Common myeloid progenitor, CD34-positive (primary cell): ENCODE measurements around the gene UCN2.
A peak's percentile ranks its signal among the peaks of the same experiment; 100 is the strongest.

Source experiments
- CTCF ChIA-PET: fragments of 350-600 bp; sonication (Branson Sonifier 250); formaldehyde crosslinking; loops from one replicate; lab custom pipeline; 2021; ENCODE audit warnings: antibody characterized with exemption; lab: Charles Lee
- POLR2A ChIA-PET: fragments of 350-600 bp; sonication (Branson Sonifier 250); formaldehyde crosslinking; loops from one replicate; lab custom pipeline; 2021; ENCODE audit warnings: antibody characterized with exemption; lab: Charles Lee
- DNase-seq, 3 donors: peaks; one replicate each; pipeline versions ENCODE4 v3.0.0 to v3.0.0-alpha.2; 2013
- H3K27ac ChIP-seq, 2 experiments: 1 replicate in 1 of 2; 2 replicates in 1 of 2; pipeline ENCODE4 v1.7.0; 2013; ENCODE audit warnings: inconsistent platforms in 2 of 2, low read length in 2 of 2, mild to moderate bottlenecking in 2 of 2, low read depth in 1 of 2, moderate library complexity in 1 of 2; ENCODE audit not compliant: severe bottlenecking in 2 of 2, insufficient read depth in 1 of 2, poor library complexity in 1 of 2
- H3K27me3 ChIP-seq, 5 experiments: replicated peaks in 2 of 5; 1 replicate in 3 of 5; 2 replicates in 2 of 5; pipeline versions ENCODE4 v1.6.1 to v1.7.0; 2013; ENCODE audit warnings: low read length in 4 of 5, mild to moderate bottlenecking in 2 of 5, moderate library complexity in 2 of 5, inconsistent platforms in 1 of 5; ENCODE audit not compliant: insufficient read depth in 5 of 5, control insufficient read depth in 4 of 5
- H3K36me3 ChIP-seq, 4 experiments: 1 replicate in 2 of 4; 2 replicates in 2 of 4; pipeline versions ENCODE4 v1.6.1 to v1.7.0; 2013; ENCODE audit warnings: low read length in 3 of 4, control low read depth in 1 of 4, mild to moderate bottlenecking in 1 of 4; ENCODE audit not compliant: control insufficient read depth in 4 of 4, insufficient read depth in 4 of 4
- H3K4me1 ChIP-seq, 4 experiments: 1 replicate in 3 of 4; 2 replicates in 1 of 4; pipeline versions ENCODE4 v1.6.1 to v1.7.1; 2013; ENCODE audit warnings: low read length in 3 of 4, mild to moderate bottlenecking in 3 of 4, control low read depth in 1 of 4, inconsistent platforms in 1 of 4, moderate library complexity in 1 of 4; ENCODE audit not compliant: control insufficient read depth in 4 of 4, insufficient read depth in 4 of 4; ENCODE audit errors: control extremely low read depth in 1 of 4
- H3K4me3 ChIP-seq, 7 experiments: 1 replicate in 4 of 7; 2 replicates in 3 of 7; pipeline versions ENCODE4 v1.5.1 to v1.7.0; 2013; ENCODE audit warnings: mild to moderate bottlenecking in 7 of 7, low read length in 6 of 7, moderate library complexity in 6 of 7, inconsistent platforms in 2 of 7, low read depth in 2 of 7, control low read depth in 1 of 7; ENCODE audit not compliant: insufficient read depth in 4 of 7, control insufficient read depth in 1 of 7; ENCODE audit errors: extremely low read depth in 1 of 7
- H3K9me3 ChIP-seq, 5 experiments: 1 replicate in 4 of 5; 2 replicates in 1 of 5; pipeline versions ENCODE4 v1.6.1 to v1.7.1; 2013; ENCODE audit warnings: low read length in 4 of 5, mild to moderate bottlenecking in 2 of 5, inconsistent platforms in 1 of 5, low read depth in 1 of 5, moderate library complexity in 1 of 5; ENCODE audit not compliant: control insufficient read depth in 4 of 5, insufficient read depth in 2 of 5; ENCODE audit errors: control extremely low read depth in 1 of 5
- WGBS: methylation state at CpG from one replicate; pipeline ENCODE4 v1.1.5; 2013; ENCODE audit not compliant: insufficient coverage; 5-methylcytosine and 5-hydroxymethylcytosine counted together

The UCN2 gene

GRCh38 chr3:48567500-48567899, 3.9 kb upstream of the UCN2 start:
- H3K27ac ChIP-seq: no peak overlapping the region
- no peak for DNase-seq
- no peaks in the 10 kb centered on the region for H3K27me3 ChIP-seq
- WGBS: 89% methylated on average over 6 of the region's 11 CpGs
- no peak overlapping the region for H3K4me3 ChIP-seq
- H3K9me3 ChIP-seq: no peaks in the 10 kb centered on the region
- ChIA-PET CTCF (no interaction called here), POLR2A (no interaction called here)
- H3K36me3 ChIP-seq: no peaks in the 10 kb centered on the region
- peaks cover 0 to 16% (median 4%) of the 10 kb centered on the region in 4 experiments for H3K4me1 ChIP-seq

- H3K27me3 ChIP-seq: no peaks in the 10 kb centered on the region
- no peak overlapping the region for H3K4me3 ChIP-seq
- no peaks in the 10 kb centered on the region for H3K9me3 ChIP-seq
- 97% methylated on average over 4 of the region's 5 CpGs for WGBS
- ChIA-PET CTCF (no interaction called here), POLR2A (no interaction called here)
- peaks cover 0 to 16% (median 4%) of the 10 kb centered on the region in 4 experiments for H3K4me1 ChIP-seq
- DNase-seq: no peak
- no peak overlapping the region for H3K27ac ChIP-seq
- no peaks in the 10 kb centered on the region for H3K36me3 ChIP-seq
Observed at GRCh38 chr3:48567090-48567489, 3.5 kb upstream of the UCN2 start.

- peaks cover 0 to 20% (median 5%) of the 10 kb centered on the region in 4 experiments for H3K4me1 ChIP-seq
- H3K4me3 ChIP-seq: no peak overlapping the region
- POLR2A ChIA-PET: no interaction called here
- H3K27me3 ChIP-seq: no peaks in the 10 kb centered on the region
- no peak overlapping the region for H3K27ac ChIP-seq
- H3K36me3 ChIP-seq: no peaks in the 10 kb centered on the region
- WGBS: 98% methylated on average over 5 of the region's 9 CpGs
- CTCF ChIA-PET: no interaction called here
- no peaks in the 10 kb centered on the region for H3K9me3 ChIP-seq
- no peak for DNase-seq
Observed at GRCh38 chr3:48566401-48566760, 2.8 kb upstream of the UCN2 start.

GRCh38 chr3:48565591-48566400, 2.2 kb upstream of the UCN2 start:
- Histone ChIP-seq H3K27me3 (no peaks in the 10 kb centered on the region), H3K4me1 (peaks cover 0 to 26% (median 10%) of the 10 kb centered on the region in 4 experiments), H3K36me3 (no peaks in the 10 kb centered on the region), H3K27ac (no peak overlapping the region), H3K9me3 (no peaks in the 10 kb centered on the region), H3K4me3 (no peak overlapping the region)
- CTCF ChIA-PET: no interaction called here
- DNase-seq: peak in 2 of 3 donors; percentile 37 to 46
- WGBS: 64% methylated on average over 5 of the region's 7 CpGs
- POLR2A ChIA-PET: interaction anchor here (0.7 kb wide), 1 partner anchor 277 kb away, joined by 3 read pairs; no protein-coding TSS in a partner anchor

GRCh38 chr3:48565186-48565585, 1.6 kb upstream of the UCN2 start:
- H3K36me3 ChIP-seq: no peaks in the 10 kb centered on the region
- no peaks in the 10 kb centered on the region for H3K9me3 ChIP-seq
- H3K27me3 ChIP-seq: no peaks in the 10 kb centered on the region
- no peak overlapping the region for H3K4me3 ChIP-seq
- no peak overlapping the region for H3K27ac ChIP-seq
- POLR2A ChIA-PET: interaction anchor here (0.7 kb wide), 1 partner anchor 277 kb away, joined by 3 read pairs; no protein-coding TSS in a partner anchor
- DNase-seq: no peak
- CTCF ChIA-PET: no interaction called here
- H3K4me1 ChIP-seq: peaks cover 4 to 32% (median 17%) of the 10 kb centered on the region in 4 experiments
- 98% methylated on average over 11 of the region's 11 CpGs for WGBS

GRCh38 chr3:48564667-48565066, 1.1 kb upstream of the UCN2 start:
- Histone ChIP-seq H3K4me1 (peaks cover 4 to 37% (median 21%) of the 10 kb centered on the region in 4 experiments), H3K4me3 (no peak overlapping the region), H3K27ac (no peak overlapping the region), H3K27me3 (no peaks in the 10 kb centered on the region), H3K9me3 (no peaks in the 10 kb centered on the region), H3K36me3 (no peaks in the 10 kb centered on the region)
- no peak for DNase-seq
- WGBS: 100% methylated on average over 9 of the region's 11 CpGs
- CTCF ChIA-PET: interaction anchor here (1.8 kb wide), 1 partner anchor 16 kb away, joined by 6 read pairs; no protein-coding TSS in a partner anchor
- POLR2A ChIA-PET: no interaction called here

GRCh38 chr3:48564022-48564421, 441 bp upstream of the UCN2 start:
- no peak overlapping the region for H3K4me3 ChIP-seq
- peaks cover 4 to 44% (median 21%) of the 10 kb centered on the region in 4 experiments for H3K4me1 ChIP-seq
- DNase-seq: peak; percentile 26 to 75 (median 72)
- no peaks in the 10 kb centered on the region for H3K36me3 ChIP-seq
- ChIA-PET CTCF (interaction anchor here (0.6 to 1.8 kb wide), 3 partner anchors 15 to 173 kb away, joined by 3 to 6 read pairs (median 3); no protein-coding TSS in a partner anchor), POLR2A (interaction anchor here (0.6 kb wide), 1 partner anchor 118 kb away, joined by 3 read pairs; no protein-coding TSS in a partner anchor)
- H3K9me3 ChIP-seq: no peaks in the 10 kb centered on the region
- WGBS: 84% methylated on average over 8 of the region's 10 CpGs
- H3K27me3 ChIP-seq: no peaks in the 10 kb centered on the region
- no peak overlapping the region for H3K27ac ChIP-seq
